HG02973 (cell line): ENCODE results near the gene PP2D1.
"Not testable (repeated sequence)": the region's sequence is repeated elsewhere in the genome, so short reads cannot be mapped to it uniquely, and the experiment has no call there.

Experiments
- ATAC-seq: cut with Tn5 transposase; IDR thresholded peaks from one replicate; pipeline ENCODE4 v1.9.1; 2021; ENCODE audit warnings: moderate library complexity; ENCODE audit not compliant: unreplicated experiment

Gene PP2D1, protein sequence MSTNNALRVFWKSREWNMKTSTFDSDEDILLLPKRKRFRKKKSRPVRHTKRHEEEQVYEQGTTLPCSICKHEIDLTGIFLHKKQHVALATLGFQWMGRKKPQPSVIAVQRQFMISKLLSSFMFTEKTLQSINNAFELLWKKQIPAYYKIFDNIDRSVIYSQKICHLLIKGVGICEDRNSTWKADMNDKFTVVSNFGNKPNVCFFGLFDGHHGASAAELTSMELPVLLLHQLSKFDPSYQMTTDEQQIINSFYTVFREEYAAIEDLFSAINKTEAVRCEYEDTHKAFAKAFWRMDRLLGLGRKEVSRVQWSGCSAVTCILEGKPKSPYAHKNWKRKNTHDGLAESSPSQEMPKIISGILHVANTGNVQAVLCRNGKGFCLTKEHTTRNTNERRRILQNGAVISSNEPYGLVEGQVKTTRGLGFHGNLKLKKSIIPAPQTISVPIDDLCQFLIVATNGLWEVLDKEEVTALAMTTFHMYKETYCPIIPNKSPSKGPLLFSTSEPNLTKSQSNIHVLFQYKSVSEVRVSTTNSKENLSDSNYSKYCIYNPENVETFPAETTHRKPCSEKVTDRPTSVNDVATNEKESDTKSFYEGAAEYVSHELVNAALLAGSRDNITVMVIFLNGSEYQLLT

DNA sequence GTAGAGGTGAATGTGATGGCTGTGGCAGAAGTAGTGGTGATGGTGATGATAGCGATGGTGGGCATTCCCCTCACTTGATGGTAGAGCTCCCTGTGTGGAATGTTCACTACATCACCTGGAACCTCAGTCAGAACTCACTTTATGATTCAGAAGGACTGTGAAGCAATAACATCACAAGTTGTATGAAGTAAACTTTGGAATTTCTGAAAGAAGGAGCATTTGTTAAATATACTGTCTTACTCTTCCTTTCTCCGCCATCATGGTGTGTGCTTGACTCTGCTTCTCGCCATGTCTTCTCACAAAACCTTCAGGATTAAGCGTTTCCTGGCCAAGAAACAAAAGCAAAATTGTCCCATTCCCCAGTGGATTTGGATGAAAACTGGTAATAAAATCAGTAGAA is at the start of gene PP2D1:
PP2D1 (minus strand) TSS at position 101 of the 400 bp plus-strand sequence. CDS start 192 bp downstream, outside the sequence.
- ATAC-seq, result no peak

DNA sequence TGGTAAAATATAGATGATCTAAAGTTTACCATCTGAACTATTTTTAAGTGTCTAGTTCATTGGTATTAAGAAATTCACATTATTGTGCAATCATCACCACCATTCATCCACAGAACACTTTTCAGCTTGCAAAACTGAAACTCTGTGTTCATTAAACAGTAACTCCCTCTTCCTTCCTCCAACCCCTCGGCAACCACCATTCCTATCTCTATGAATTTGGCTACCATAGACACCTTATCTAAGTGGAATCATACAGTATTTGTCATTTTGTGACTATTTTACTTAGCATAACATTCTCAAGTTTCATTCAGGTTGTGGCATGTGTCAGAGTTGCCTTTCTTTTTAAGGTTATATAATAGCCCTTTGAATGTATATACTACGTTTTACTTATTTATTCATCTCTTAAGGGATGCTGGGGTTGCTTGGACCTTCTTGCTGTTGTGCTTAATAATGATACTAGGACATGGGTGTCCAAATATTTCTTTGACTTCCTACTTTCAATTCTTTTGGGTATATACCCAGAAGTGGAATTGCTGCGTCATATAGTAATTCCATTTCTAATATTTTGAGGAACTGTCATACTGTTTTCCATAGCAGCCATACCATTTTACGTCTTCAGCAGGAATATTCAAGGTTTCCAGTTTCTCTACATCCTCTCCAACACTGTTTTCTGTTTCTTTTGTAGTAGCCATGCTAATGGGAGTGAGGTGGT is 49.1 kb upstream of the PP2D1 start:
- ATAC-seq, result peak; percentile 52

DNA sequence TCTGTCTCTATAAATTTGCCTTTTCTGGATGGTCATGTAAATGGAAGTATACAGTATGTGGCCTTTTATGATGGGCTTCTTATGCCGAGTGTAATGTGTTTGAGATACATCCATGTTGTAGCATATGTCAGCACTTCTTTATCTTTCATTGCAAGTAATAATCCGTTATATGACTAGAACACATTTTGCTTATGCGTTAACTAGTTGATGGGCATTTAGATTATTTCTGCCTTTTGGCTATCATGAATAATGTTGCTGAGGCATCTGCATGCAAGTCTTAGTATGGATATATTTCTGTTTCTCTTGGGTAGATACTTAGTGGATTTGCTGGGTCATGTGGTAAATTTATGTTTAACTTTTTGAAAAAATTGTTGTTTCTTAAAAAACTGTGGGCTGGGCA is 47.9 kb upstream of the PP2D1 start:
- no peak for ATAC-seq

DNA sequence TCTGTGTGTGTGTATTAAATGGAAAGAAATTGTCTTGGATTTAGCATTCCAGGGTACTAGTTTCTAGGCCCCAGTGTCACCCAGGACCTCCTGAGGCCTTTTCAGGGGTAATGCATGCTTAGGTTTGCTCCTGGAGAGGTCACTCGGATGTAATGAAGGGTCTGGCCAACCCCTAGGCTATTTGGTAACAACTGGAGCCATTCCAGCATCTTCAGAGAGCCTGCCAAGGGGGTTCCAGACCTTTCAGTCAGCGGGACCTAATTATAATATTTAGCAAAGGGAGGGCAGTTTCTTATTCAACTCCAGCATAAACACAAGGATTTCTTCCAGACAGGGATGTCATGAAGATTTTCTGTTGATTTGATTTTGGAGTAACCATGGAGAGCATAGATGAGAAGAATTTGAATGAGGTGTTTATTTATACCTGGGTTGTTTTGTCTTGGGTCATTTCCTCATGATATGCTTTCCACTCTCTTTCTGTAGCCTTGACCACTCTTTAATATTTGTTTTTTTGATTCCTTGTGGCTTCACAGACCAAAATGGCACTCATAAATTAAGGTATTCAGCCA is 45.6 kb upstream of the PP2D1 start:
- ATAC-seq, result no peak

DNA sequence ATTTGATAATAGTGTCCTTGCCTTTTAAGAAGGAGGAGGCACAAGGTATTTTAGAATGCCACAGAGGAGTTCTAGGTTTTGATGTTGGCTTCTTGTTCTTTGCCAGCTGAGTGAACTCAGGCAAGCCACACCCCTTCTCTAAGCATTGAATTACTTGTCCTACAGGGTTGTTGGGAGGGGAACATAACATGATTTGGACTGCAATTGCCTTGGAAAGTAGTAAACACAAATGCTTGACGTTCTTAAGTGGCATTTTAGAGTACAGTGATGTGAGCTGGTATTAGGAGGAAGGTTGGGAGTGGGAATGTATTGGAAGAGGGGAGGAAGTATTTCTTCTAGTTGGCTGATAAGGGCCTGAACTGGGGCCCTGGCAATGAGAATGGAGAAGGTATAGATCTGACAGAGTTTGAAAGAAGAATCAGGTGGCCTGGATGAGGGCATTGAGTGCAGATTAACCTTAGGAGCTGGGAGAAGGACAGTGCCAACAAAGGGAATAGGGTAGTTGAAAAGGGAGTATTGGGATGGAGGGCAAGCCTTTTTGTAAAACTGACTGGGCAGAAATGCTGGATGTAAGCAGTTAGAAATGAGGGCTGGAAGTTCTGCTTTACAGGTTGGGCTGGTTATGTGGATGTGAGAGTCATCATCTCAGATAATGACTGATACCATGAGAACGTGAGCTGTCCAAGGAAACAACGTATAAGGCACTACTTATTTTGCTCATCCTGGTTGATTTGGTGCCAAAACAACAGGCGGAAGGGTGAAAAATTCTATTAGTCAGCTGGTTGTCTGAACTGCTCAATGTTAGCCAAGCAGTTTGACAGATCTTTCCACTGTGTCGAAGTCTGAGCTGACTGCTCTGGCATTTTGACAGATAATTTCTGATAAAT is 44.9 kb upstream of the PP2D1 start:
- ATAC-seq, result peak; percentile 51

DNA sequence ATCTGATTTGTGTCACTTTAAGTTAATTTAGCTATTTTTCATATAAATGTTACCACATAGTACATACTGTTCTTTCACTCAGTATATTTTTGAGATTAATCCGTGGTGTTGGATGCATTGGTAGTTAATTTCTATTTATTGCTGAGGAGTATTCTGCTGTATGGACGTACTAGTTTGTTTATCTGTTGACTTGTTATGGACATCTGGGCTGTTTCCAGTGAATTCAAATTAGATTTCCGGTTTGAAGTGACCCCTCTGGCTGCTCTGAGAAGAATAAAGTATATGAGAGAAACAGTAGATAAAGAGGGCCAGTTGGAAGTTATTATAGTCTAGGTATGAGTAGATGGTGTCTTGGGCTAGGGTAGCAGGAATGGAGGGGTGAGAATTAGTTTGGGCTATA is 43.8 kb upstream of the PP2D1 start:
- no peak for ATAC-seq

DNA sequence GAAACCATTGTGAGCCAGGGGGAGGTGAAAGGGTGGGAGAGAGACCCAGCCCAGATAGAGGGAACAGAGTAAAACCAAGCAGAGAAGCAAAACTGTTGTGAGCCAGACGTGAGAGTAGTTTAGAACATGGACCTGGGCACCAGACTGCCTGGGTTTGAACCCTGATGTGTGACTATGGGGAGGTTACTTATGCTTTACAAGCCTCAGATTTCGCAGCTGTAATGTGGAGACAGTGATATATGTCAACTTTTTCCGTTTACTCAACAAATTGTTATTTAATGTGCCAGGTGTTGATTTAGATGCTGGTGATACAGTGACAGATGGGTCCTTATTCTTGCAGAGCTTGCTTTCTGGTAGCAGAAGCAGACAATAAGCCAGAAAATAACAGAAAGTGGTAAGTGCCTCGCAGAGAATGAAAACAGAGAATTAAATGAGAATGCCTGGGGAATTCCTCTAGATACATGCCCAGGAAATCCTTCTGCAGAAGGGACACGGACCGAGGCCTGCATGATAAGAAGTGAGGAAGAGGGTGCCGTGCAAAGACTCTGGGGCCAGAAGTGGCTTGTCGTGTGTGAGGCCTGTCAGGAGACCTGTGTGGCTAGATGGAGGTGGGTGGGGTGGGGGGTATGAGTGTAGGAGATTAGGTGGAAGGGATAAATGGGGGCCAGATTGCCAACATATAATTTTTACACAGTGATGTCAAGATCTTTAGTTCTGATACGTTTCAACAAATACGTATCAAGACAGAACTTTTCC is 43.1 kb upstream of the PP2D1 start:
- peak; percentile 12 for ATAC-seq

DNA sequence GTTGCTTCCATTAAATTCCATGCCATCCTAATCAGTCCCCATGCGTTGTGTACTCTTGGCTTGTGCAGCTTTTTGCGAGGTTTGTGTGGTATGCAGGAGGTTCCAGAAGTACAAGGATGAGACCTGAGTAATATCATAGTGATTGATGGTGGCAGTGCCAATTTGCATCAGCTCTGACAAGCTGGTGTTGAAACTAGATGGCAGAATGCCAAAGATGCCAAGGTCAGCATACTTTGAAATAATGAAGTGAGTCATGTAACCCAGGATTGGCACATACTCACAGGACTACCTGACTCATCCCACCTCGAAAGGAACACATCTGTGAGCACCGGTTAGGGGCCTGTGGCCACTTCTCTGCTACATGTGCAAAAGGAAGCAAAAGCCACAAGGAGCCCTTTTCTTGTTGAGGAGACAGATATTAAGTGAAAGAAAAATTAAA is 42.5 kb upstream of the PP2D1 start:
- ATAC-seq, result peak; percentile 79

DNA sequence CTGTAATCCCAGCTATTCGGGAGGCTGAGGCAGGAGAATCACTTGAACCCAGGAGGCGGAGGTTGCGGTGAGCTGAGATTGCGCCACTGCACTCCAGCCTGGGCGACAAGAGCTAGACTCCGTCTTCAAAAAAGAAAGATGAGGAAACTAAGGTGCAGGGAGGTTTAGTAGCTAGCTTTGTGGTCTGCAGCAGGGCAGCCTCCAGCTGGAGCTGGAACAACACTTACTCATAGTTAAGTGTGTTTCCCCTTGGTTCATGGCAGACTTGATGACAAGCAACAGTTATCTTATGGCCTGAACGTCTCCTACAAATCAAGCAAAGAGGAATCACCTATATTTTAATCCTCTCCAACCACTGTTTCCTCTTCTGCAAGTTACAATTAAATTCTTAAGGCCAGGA is 40.8 kb upstream of the PP2D1 start:
- no peak for ATAC-seq

DNA sequence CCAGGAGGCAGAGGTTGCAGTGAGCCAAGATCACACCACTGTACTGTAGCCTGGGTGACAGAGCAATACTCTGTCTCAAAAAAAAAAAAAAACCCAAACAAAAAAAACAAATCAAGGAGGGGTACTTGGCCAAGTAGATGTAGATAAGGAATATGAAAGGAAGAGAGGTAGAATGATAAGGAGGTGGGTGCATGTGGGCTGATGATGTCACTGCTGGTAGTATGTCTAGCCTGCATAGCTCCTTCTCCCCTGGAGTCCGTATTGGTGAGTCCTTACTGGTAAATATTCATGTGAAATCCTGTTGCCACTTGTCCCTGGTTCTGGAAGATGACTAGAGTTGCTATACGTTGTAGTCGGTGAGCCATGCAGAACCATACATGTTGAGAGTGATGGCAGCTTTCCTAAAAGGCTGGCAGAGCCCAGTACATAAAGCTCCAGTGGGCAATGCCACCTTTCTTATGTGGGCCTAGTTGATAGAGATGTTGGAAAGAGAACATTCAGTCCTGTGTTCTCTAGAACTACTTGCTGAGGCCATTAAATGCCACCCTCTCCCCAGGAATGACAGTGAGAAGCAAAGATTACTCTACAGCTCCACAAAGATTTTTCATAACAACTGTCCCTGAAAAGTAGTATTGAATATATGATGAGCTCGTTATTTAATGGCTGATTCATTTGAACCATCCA is 39.2 kb upstream of the PP2D1 start:
- no peak for ATAC-seq

DNA sequence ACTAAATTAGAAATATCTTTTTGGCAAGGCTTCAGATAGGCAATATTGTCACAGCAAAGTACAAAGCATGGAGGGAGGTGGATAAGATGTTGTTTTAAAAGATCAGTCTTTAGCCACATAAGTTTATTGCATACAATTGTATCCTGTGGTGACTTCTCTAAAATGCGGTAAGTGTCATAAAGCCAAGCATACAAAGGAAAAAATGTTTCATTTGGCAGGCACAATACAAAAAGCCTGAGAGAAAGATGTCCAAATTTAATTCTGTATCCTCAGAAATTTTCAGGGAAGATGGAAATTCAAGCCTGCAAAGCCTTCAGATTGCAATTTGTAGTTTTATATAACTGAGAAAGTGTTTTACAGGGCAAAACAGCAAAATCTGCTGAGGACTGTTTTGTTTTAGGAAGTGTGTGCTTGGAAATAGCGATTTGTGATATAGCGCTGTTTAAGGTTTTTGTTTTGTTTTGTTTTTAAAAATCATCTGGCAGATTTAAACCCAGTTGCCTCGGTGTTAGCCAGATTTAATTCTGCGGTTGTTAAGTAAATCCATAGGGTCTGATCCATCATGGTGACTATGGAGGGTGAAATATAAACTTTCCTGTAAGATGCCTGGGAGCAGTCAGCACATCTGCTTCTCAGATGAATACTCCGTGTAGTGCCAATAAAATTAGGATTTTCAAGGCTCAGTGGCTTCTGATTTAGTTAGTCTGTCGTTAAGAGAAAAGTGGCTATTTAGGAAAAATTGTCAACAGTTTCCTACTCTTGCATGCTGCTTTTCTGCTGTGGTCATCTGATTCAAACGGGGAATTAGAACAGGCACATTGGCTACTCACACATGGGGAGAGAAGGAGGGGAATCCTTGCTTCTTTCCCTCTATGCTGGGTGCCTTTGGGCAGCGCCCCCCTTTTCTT is 36.2 kb upstream of the PP2D1 start:
- no peak for ATAC-seq

DNA sequence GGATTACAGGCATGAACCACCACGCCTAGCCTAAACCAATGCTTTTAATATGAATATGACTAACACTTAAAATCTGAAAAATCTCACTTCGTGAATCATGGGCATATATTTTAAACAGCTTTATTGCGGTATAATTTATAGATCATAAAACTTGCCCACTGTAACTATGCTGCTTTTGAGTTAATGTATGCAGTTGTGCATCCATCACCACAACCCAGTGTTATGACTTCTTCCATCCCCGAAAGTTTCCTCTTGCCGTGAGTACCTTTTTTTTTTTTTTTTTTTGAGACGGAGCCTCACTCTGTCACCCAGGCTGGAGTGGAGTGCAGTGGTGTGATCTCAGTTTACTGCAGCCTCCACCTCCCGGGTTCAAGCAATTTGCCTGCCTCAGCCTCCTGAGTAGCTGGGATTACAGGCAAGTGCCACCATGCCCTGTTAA is 35.3 kb upstream of the PP2D1 start:
- ATAC-seq, result no peak

DNA sequence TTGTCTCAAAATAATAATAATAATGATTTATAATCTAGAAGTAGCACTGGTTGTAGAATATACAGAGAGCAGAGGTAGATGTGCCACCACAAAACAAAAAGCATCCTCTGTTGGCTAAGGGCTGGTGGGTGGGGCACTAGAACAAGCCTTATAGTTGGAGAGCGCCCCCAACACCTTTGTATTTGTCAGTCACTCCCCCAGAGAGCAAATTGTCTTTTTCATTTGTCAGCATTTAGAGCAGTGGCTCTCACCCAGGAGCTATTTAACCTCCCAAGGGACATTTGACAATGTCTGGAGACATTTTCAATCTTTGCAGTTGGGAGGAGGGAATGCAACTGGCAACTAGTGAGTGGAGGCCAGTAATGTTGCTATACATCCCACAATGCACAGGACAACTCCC is 34.5 kb upstream of the PP2D1 start:
- ATAC-seq, result no peak

DNA sequence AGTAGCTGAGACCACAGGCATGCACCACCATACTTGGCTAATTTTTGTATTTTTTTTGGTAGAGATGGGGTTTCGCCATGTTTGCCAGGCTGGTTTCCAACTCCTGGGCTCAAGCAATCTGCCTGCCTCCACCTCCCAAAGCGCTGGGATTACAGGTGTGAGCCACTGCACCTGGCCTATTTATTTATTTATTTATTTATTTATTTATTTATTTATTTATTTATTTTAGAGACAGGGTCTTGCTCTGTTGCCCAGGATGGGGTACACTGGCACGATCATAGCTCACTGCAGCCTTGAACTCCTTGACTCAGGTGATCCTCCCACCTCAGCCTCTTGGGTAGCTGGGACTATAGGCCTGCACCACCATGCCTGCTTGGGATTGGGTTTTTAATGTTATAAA is 33.1 kb upstream of the PP2D1 start:
- not testable (repeated sequence) for ATAC-seq

DNA sequence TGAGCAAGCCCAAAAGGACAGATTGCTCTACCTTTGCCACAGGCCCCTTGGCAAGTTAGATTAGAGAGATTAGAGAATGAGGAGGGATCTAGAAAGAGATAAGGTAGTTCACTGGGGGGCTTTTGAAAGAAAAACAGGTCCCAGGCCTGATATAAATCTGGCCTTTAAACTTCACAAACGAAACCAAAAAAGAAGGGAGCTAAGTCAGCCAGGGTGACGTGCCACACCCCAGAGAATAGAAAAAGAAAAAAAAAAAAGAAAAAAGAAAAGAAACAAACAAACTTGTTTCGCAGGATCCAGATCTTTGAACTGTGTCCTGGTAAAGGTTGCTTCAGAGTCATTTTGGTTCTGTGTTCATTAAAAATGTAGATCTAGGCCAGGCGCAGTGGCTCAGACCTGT is 31.8 kb upstream of the PP2D1 start:
- ATAC-seq, result no peak

DNA sequence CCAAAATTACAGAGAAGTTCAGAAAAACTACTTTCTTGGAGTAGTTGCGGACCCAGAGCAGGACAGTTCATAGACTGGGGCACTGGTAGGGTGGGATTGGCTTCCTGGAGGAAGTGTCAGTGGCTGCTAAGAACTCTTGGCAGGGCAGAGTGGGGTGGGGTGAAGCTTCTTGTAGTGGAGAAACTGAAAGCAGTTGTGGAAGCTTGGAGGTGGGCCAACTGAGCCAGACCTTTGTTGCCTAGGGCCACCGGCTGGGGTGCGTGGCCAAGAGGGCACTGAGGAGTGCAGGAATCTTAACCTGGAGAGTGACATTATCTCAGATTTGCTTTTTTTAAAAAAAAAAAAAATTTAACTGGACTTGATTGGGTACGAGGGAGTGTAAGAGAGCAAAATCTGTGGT is 31.3 kb upstream of the PP2D1 start:
- ATAC-seq, result peak; percentile 18

DNA sequence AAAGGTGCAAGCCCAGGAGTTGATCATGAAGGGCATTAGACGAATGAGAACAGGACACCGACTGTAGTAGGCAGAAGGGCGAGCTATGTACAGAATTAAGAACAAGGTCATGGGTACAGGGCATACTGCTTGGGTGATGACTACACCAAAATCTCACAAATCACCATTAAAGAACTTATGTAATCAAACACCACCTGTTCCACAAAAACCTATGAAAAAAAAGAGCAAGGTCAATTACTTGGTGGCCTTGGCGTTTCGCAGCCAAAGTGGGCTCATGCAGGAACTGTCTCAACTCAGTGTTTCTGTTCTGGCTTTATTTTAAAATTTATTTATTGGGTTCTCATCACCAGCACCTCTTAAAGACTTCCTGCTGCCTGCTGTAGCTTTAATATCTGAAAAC is 30.3 kb upstream of the PP2D1 start:
- ATAC-seq, result no peak

DNA sequence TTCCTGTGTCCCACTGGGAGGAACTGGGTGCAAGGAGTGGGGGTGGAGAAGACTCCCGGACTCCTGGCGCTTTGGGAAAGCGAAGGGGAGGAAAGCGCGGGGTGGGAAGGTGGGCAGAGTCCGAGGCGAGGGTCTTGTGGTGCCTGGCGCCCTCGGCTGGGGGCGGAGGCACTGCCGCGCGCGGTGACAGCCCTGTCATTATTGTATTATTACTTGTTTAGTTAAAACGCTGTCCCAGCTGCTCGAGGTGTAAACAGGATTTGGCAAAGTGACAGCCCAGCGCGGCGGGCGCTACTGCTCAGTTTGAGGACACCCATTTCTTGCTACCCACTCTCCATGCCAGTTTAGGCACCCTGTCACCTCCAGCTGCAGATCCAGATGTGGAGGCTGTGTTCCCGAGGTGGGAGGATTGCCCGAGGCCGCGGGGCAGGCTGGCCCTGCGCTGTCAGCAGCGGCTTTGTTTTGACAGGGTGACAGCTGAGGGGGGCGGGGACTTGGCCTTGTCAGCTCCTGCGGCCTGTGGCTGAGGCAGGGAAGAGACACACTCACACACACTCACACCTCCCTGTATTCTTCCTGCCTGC is 29.2 kb upstream of the PP2D1 start:
- peak; percentile 43 for ATAC-seq
